ENCODE results near the gene RAPH1.

RAPH1 gene

GRCh38 chr2:203360833-203361430 lies 174.2 kb downstream of the RAPH1 start:
- TF ChIP-seq, protein P1, sequence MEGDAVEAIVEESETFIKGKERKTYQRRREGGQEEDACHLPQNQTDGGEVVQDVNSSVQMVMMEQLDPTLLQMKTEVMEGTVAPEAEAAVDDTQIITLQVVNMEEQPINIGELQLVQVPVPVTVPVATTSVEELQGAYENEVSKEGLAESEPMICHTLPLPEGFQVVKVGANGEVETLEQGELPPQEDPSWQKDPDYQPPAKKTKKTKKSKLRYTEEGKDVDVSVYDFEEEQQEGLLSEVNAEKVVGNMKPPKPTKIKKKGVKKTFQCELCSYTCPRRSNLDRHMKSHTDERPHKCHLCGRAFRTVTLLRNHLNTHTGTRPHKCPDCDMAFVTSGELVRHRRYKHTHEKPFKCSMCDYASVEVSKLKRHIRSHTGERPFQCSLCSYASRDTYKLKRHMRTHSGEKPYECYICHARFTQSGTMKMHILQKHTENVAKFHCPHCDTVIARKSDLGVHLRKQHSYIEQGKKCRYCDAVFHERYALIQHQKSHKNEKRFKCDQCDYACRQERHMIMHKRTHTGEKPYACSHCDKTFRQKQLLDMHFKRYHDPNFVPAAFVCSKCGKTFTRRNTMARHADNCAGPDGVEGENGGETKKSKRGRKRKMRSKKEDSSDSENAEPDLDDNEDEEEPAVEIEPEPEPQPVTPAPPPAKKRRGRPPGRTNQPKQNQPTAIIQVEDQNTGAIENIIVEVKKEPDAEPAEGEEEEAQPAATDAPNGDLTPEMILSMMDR (conservative IDR thresholded peaks at IDR 0.05; ENCODE audit: control insufficient read depth, insufficient read depth, low read depth, low read length) = no peak
- no peak overlapping the region for H3K4me3 ChIP-seq (ENCODE audit: control insufficient read depth, low read depth, low read length)
- peak; percentile 12 for DNase-seq (ENCODE audit: low read depth)

GRCh38 chr2:203359450-203359849 lies 175.7 kb downstream of the RAPH1 start:
- no peak for DNase-seq (ENCODE audit: low read depth)
- TF ChIP-seq, protein P1 (conservative IDR thresholded peaks at IDR 0.05; ENCODE audit: control insufficient read depth, insufficient read depth, low read depth, low read length) = no peak
- no peak overlapping the region for H3K4me3 ChIP-seq (ENCODE audit: control insufficient read depth, low read depth, low read length)

DNA sequence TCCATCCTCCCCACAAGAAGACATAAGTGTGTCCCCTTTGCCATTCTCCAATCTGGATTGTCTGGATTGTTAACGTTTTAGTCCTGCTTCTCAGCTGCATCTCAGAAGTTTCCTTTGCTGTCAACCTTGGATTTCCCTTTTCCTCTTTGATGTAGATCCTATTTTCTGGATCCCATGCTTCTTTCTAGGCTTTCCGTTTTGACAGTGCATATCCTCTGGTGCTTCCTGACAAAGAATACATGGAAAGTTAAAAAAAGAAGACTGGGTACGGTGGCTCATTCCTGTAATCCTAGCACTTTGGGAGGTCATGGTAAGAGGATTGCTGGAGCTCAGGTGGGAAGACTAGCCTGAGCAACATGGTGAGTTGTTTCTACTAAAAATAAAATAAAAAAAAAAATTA lies 180.1 kb downstream of the RAPH1 start:
- H3K4me3 ChIP-seq (ENCODE audit: control insufficient read depth, low read depth, low read length) = no peak overlapping the region
- no peak for DNase-seq (ENCODE audit: low read depth)
- TF ChIP-seq, protein P1 (conservative IDR thresholded peaks at IDR 0.05; ENCODE audit: control insufficient read depth, insufficient read depth, low read depth, low read length) = no peak

- TF ChIP-seq, protein P1 (conservative IDR thresholded peaks at IDR 0.05; ENCODE audit: control insufficient read depth, insufficient read depth, low read depth, low read length) = no peak
- DNase-seq (ENCODE audit: low read depth) = no peak
- H3K4me3 ChIP-seq (ENCODE audit: control insufficient read depth, low read depth, low read length) = no peak overlapping the region
These were observed 182.4 kb downstream of the RAPH1 start for GRCh38 chr2:203352604-203353255.

DNA sequence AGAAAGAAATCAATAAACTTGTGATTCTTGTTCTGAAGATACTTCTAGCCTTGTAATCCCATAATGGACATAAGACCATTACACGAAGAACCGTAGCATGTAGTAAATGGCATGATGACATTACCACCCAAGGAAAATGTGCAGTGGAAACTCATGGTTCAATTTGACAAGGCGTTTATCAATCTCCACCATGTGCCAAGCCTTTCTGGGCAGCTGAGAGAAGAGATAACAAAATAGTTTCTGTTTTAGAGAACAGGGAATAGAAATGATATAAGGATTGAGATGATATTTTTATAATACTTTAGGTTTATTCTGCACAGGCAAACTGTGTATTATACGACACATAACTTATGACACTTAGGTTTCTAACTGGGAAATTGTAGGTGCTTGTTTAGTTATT lies 187.7 kb downstream of the RAPH1 start:
- TF ChIP-seq, protein P1 (conservative IDR thresholded peaks at IDR 0.05; ENCODE audit: control insufficient read depth, insufficient read depth, low read depth, low read length) = no peak
- DNase-seq (ENCODE audit: low read depth) = no peak
- no peak overlapping the region for H3K4me3 ChIP-seq (ENCODE audit: control insufficient read depth, low read depth, low read length)

DNA sequence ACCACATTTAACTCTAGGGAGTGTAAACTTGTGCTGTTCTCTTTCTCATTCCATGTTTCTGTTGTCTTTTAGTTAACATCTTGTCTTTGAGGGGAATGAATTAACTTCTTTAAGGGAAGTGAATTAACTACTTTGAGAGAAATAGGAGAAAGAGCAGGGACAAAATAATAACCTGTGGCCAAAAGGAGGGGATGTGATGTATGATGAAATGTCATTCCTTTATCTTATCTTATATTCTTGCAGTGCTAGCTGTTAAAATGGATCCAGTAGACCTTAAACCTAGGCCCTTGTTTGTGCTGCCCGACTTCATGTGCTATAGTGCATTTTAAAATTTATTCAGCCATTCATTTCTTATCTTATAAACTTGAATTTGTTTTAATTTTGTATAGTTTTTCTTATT lies 188.5 kb downstream of the RAPH1 start:
- no peak for DNase-seq (ENCODE audit: low read depth)
- TF ChIP-seq, protein P1 (conservative IDR thresholded peaks at IDR 0.05; ENCODE audit: control insufficient read depth, insufficient read depth, low read depth, low read length) = no peak
- no peak overlapping the region for H3K4me3 ChIP-seq (ENCODE audit: control insufficient read depth, low read depth, low read length)
